Measurements from ENCODE around the gene METTL15. TPM values are rescaled to one million over a fixed set of nuclear protein-coding genes. Genes with fewer than 3 reads are reported as not detected.

Gene METTL15
- total and polyA plus RNA-seq, 2 of the 8 experiments (the other 6 are each of a cell fraction or from before 2014, with no cell fraction given), result 5.4 to 10.5 TPM

DNA sequence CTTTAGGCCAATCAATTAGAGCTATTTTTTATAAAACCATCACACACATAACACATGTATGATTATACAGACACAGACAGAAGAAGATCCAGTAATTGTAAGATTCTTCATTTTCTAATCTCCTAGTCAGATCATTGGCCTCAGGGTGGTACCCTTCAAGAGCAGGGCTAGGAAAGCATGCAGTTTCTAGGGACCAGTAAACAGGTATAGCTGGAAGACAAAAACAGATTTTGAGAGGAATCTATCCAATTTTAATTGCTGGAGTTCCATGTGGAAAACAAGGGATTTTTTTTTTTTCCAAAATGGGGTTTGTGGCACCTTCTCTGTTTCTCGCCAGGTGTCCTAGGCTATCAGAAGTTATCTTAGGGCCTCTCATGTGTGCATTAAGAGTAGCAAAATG, 29.6 kb downstream of the METTL15 start (continued):
- TF ChIP-seq USF2 (IDR thresholded peaks at IDR 0.05; ENCODE audit: low read length), result no peak
- no peak for TF ChIP-seq SP2 (IDR thresholded peaks at IDR 0.05; ENCODE audit: low read length)
- TF ChIP-seq POLR2A (IDR thresholded peaks at IDR 0.05; ENCODE audit: control extremely low read depth in 1 of 2, low read depth in 2 of 2, low read length in 2 of 2), result no peak
- TF ChIP-seq ATF3 (IDR thresholded peaks at IDR 0.05; ENCODE audit: insufficient read depth, low read depth, low read length), result no peak
- no peak for TF ChIP-seq EGR1 (IDR thresholded peaks at IDR 0.05; ENCODE audit: borderline replicate concordance, low read depth, low read length)
